Uterus (tissue), 2 donors: ENCODE results near the gene MID1.

Experiments
- CTCF ChIP-seq, 4 experiments: fragments of 200-600 bp in 2 of 4; fragments of 450-650 bp in 2 of 4; sonication (generic) in 2 of 4; IDR thresholded peaks; one replicate each; pipeline ENCODE4 v1.5.1; 2016 to 2019; ENCODE audit warnings: antibody characterized with exemption in 4 of 4, mild to moderate bottlenecking in 2 of 4, moderate library complexity in 1 of 4
- POLR2A ChIP-seq, 2 donors: fragments of 450-650 bp; IDR thresholded peaks; one replicate each; pipeline ENCODE4 v1.6.1; 2016; ENCODE audit warnings: antibody characterized with exemption in 2 of 2, mild to moderate bottlenecking in 1 of 2, moderate library complexity in 1 of 2

GRCh38 chrX:10612215-10612614 is 8.2 kb downstream of the MID1 start:
- no peak for TF ChIP-seq CTCF (IDR thresholded peaks at IDR 0.05)
- TF ChIP-seq POLR2A (IDR thresholded peaks at IDR 0.05), result no peak
